Stimulated activated CD4-positive, alpha-beta T cell treated with anti-CD3 and anti-CD28 coated beads, Interleukin-1b, Interleukin-23, amount 100 ng/mL, for 4 hours (primary cell): Measurements from ENCODE around the gene TMEM63B.
A peak's percentile ranks its signal among the peaks of the same experiment; 100 is the strongest.
"Not testable (repeated sequence)": the region's sequence is repeated elsewhere in the genome, so short reads cannot be mapped to it uniquely, and the experiment has no call there.

Source experiments
- DNase-seq, 2 donors: peaks; one replicate each; pipeline ENCODE4 v3.0.0-alpha.2; 2020; ENCODE audit warnings: low read depth in 2 of 2

The TMEM63B gene

GRCh38 chr6:44127186-44128019 lies at the start of gene TMEM63B, which contains the start of gene MRPL14:
TMEM63B (plus strand) TSS chr6:44127554; CDS start chr6:44134585, 7,031 bp downstream.
MRPL14 (minus strand) TSS chr6:44127452; CDS start chr6:44116611, 10,841 bp downstream.
- DNase-seq = peak; percentile 88 to 90

GRCh38 chr6:44078219-44078826 lies 49.0 kb upstream of the TMEM63B start:
- no peak for DNase-seq

- DNase-seq = peak; percentile 49 to 63
Measured at GRCh38 chr6:44078827-44079671, 48.3 kb upstream of the TMEM63B start.

GRCh38 chr6:44079672-44080071 lies 47.7 kb upstream of the TMEM63B start:
- DNase-seq = no peak

GRCh38 chr6:44080561-44081521 lies 46.5 kb upstream of the TMEM63B start:
- no peak for DNase-seq

- no peak for DNase-seq
Measured at GRCh38 chr6:44081753-44082152, 45.6 kb upstream of the TMEM63B start.

- DNase-seq = no peak
Measured at GRCh38 chr6:44082872-44083321, 44.5 kb upstream of the TMEM63B start.

GRCh38 chr6:44084231-44085014 lies 42.9 kb upstream of the TMEM63B start:
- DNase-seq = no peak

GRCh38 chr6:44085219-44085618 lies 42.1 kb upstream of the TMEM63B start:
- no peak for DNase-seq

GRCh38 chr6:44086931-44087574 lies 40.3 kb upstream of the TMEM63B start:
- no peak for DNase-seq

- no peak for DNase-seq
Measured at GRCh38 chr6:44087623-44088022, 39.7 kb upstream of the TMEM63B start.

- no peak for DNase-seq
Measured at GRCh38 chr6:44088827-44089590, 38.3 kb upstream of the TMEM63B start.

GRCh38 chr6:44090465-44090864 lies 36.9 kb upstream of the TMEM63B start:
- DNase-seq = no peak

- DNase-seq = not testable (repeated sequence)
Measured at GRCh38 chr6:44091356-44091755, 36.0 kb upstream of the TMEM63B start.

GRCh38 chr6:44091981-44092884 lies 35.1 kb upstream of the TMEM63B start:
- DNase-seq = no peak

GRCh38 chr6:44093066-44093465 lies 34.3 kb upstream of the TMEM63B start:
- no peak for DNase-seq

GRCh38 chr6:44093750-44094402 lies 33.5 kb upstream of the TMEM63B start:
- no peak for DNase-seq
